NCI-H1092 treated with DMSO at 0.1 percent for 48 hours (cell line): Measurements from ENCODE around the gene CNR1.

Source experiments
- DNase-seq: peaks from one replicate; lab custom pipeline; 2025; lab: John Stamatoyannopoulos, UW

CNR1 gene

GRCh38 chr6:88143421-88144157 lies 22.6 kb downstream of the CNR1 start:
- no peak for DNase-seq

- DNase-seq, result no peak
Measured at GRCh38 chr6:88142297-88142668, 23.9 kb downstream of the CNR1 start.

GRCh38 chr6:88141561-88142296 lies 24.4 kb downstream of the CNR1 start:
- DNase-seq, result no peak

- no peak for DNase-seq
Measured at GRCh38 chr6:88137915-88138314, 28.2 kb downstream of the CNR1 start.

- no peak for DNase-seq
Measured at GRCh38 chr6:88135578-88136114, 30.5 kb downstream of the CNR1 start.

GRCh38 chr6:88134575-88134974 lies 31.6 kb downstream of the CNR1 start:
- no peak for DNase-seq

- DNase-seq, result no peak
Measured at GRCh38 chr6:88133718-88134117, 32.4 kb downstream of the CNR1 start.

- DNase-seq, result no peak
Measured at GRCh38 chr6:88124925-88125557, 41.1 kb downstream of the CNR1 start.

- no peak for DNase-seq
Measured at GRCh38 chr6:88120635-88121034, 45.5 kb downstream of the CNR1 start.

GRCh38 chr6:88119769-88120168 lies 46.4 kb downstream of the CNR1 start:
- DNase-seq, result no peak

- DNase-seq, result no peak
Measured at GRCh38 chr6:88116276-88116675, 49.9 kb downstream of the CNR1 start.

- DNase-seq, result no peak
Measured at GRCh38 chr6:88115307-88115706, 50.8 kb downstream of the CNR1 start.

GRCh38 chr6:88114838-88115237 lies 51.3 kb downstream of the CNR1 start:
- no peak for DNase-seq

- DNase-seq, result no peak
Measured at GRCh38 chr6:88111991-88112390, 54.2 kb downstream of the CNR1 start.

GRCh38 chr6:88107241-88107640 lies 58.9 kb downstream of the CNR1 start:
- no peak for DNase-seq

GRCh38 chr6:88105741-88106340 lies 60.3 kb downstream of the CNR1 start:
- DNase-seq, result no peak
